PC-9 (cell line): ENCODE results near the gene OR51B4.

Source experiments
- CTCF ChIP-seq: fragments of 200-600 bp; sonication (generic); conservative IDR thresholded peaks from 2 replicates; pipeline ENCODE4 v1.6.1; 2017; ENCODE audit warnings: mixed run types, antibody characterized with exemption, mild to moderate bottlenecking, moderate library complexity
- EZH2 ChIP-seq: fragments of 200-600 bp; sonication (generic); IDR thresholded peaks from 2 replicates; pipeline ENCODE4 v1.8.0; 2017; ENCODE audit warnings: antibody characterized with exemption, low read depth

- TF ChIP-seq CTCF, result no peak
- TF ChIP-seq EZH2, result no peak
These were observed 34.6 kb downstream of the OR51B4 start for GRCh38 chr11:5267033-5267563.
